Activated CD4-positive, alpha-beta memory T cell treated with anti-CD3 and anti-CD28 coated beads for 36 hours (primary cell): ENCODE results near the gene TF. TPM values are rescaled to one million over a fixed set of nuclear protein-coding genes. Genes with fewer than 3 reads are reported as not detected.

ENCODE experiments used
- CTCF ChIA-PET: fragments of 350-600 bp; sonication (Branson Sonifier 250); formaldehyde crosslinking; loops from one replicate; lab custom pipeline; 2021; ENCODE audit warnings: antibody characterized with exemption, inconsistent platforms; lab: Charles Lee
- POLR2A ChIA-PET: fragments of 350-600 bp; sonication (Branson Sonifier 250); formaldehyde crosslinking; loops from one replicate; lab custom pipeline; 2021; ENCODE audit warnings: antibody characterized with exemption; lab: Charles Lee
- DNase-seq: peaks from one replicate; pipeline ENCODE4 v3.0.0-alpha.2; 2020
- H3K27ac Mint-ChIP-seq: one replicate; pipeline ENCODE4 v1.8.0; 2021; ENCODE audit warnings: mixed read lengths
- H3K27me3 Mint-ChIP-seq: one replicate; pipeline ENCODE4 v1.8.0; 2021; ENCODE audit warnings: mixed read lengths
- H3K36me3 Mint-ChIP-seq: one replicate; pipeline ENCODE4 v1.8.0; 2021; ENCODE audit warnings: mixed read lengths
- H3K4me1 Mint-ChIP-seq: one replicate; pipeline ENCODE4 v1.8.0; 2021; ENCODE audit warnings: low read depth, mixed read lengths
- H3K4me3 Mint-ChIP-seq: one replicate; pipeline ENCODE4 v1.8.0; 2021; ENCODE audit warnings: mild to moderate bottlenecking, mixed read lengths
- H3K9me3 Mint-ChIP-seq: one replicate; pipeline ENCODE4 v1.8.0; 2021; ENCODE audit warnings: mixed read lengths
- intact Hi-C: fragments of 100-400 bp; cut with micrococcal nuclease; formaldehyde crosslinking; loops from one replicate; pipeline ENCODE4 v1.15.1; 2023
- total RNA-seq, 2 experiments: library from RNA; stranded (reverse); gene quantifications; one replicate each; pipeline ENCODE4 v1.2.3, GENCODE V29; 2021

The TF gene
- total RNA-seq, 2 experiments from 2014 or later: 0.44 to 0.67 TPM

DNA sequence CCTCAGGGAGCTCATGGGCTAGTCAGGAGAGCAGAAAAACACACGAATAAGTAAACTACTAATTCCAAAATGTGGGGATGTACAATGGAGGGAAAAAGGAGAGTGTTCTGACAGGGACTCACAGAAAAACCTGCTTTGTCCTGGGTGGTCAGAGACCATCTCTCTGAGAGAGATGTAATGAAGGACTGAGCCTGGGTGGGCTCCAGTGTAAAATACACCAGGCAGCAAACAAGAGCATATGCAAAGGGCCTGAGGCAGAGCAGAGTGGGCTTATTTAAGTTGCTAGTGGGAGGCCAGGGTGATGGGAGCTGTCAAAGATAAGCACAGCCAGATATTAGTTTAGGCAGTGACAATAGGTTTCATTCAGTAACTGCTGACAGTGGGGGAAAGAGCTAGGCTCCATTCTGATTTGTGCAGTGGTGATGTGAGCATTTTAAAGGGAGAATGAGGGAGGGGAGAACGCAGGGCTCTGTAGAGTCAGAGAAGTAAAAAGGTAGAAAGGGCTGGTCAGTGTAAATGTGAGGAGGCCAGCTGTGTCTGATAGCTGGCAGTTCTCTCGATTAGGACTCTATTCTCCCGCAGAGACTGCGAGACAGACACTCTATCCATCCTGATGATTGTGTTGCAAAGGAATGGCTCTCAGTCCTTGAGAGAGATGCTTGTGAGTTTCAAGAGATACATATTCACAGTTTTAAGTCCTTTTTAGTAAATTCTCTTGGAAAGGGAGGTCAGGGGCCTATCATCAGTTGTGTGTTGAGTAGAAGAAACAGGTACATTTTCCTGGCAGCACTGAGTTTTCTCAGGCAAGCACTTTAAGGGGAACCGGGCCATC, 3.5 kb downstream of the TF start:
- H3K27ac Mint-ChIP-seq: no peak overlapping the region
- peaks cover 34% of the 10 kb centered on the region for H3K27me3 Mint-ChIP-seq
- DNase-seq: no peak
- no peaks in the 10 kb centered on the region for H3K36me3 Mint-ChIP-seq
- peaks cover 8% of the 10 kb centered on the region for H3K4me1 Mint-ChIP-seq
- no peak overlapping the region for H3K4me3 Mint-ChIP-seq
- POLR2A ChIA-PET: no interaction called here
- intact Hi-C loops: no loop called here
- CTCF ChIA-PET: no interaction called here
- H3K9me3 Mint-ChIP-seq: no peaks in the 10 kb centered on the region

DNA sequence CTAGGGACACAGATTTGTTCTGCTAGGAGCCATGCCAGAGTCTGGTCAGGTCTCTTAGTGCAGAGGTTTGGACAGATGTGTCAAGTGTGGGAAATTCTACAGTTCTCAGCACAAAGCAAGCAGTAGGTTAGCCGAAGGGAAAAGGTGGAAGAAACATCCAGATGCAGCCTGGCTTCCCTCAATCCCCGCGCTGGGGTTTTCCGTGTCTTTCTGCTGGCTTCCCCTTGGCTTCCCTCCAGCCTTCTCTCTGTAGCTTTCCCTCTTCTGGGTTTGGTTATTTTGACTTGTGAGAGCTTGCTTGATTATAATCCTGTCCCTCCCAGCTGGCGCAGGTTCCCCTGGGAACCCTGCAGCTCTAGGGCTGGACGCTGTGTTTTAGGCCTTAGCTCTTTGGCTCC, 4.1 kb downstream of the TF start:
- peaks cover 30% of the 10 kb centered on the region for H3K27me3 Mint-ChIP-seq
- CTCF ChIA-PET: no interaction called here
- POLR2A ChIA-PET: no interaction called here
- DNase-seq: no peak
- H3K4me3 Mint-ChIP-seq: no peak overlapping the region
- no peaks in the 10 kb centered on the region for H3K36me3 Mint-ChIP-seq
- intact Hi-C loops: no loop called here
- H3K9me3 Mint-ChIP-seq: no peaks in the 10 kb centered on the region
- no peak overlapping the region for H3K27ac Mint-ChIP-seq
- peaks cover 8% of the 10 kb centered on the region for H3K4me1 Mint-ChIP-seq

DNA sequence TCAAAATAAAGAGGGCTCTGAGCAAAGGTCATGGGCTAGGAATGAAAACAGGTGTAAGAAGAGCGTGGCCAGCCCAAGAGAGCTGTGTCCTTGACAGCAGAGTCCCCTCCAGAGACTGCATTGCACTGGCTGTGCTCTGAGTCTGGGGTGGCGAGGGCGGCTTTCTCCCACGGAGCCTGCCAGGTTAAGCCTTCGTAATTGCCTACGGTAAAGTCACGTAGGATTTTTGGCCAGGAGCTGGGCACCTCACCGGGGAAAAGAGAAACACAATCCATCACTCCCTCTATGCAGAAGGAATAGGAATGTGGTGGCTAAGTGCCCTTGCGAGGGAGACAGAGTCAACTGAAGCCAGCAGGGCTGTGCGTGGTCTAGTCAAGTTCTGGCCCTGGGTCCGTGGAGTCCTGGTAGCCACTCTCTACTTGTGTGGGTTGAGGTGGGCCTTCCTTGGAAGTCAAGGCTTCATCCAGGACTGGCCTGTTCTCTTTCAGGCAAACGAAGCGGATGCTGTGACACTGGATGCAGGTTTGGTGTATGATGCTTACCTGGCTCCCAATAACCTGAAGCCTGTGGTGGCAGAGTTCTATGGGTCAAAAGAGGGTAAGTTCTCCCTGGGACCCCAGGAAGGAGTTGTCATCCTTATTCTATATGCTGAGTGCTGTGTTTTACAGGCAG, 7.0 kb downstream of the TF start:
- no peaks in the 10 kb centered on the region for H3K4me1 Mint-ChIP-seq
- no peak for DNase-seq
- CTCF ChIA-PET: no interaction called here
- intact Hi-C loops: no loop called here
- no peaks in the 10 kb centered on the region for H3K36me3 Mint-ChIP-seq
- no peak overlapping the region for H3K27ac Mint-ChIP-seq
- no peaks in the 10 kb centered on the region for H3K9me3 Mint-ChIP-seq
- H3K27me3 Mint-ChIP-seq: peaks cover 8% of the 10 kb centered on the region
- H3K4me3 Mint-ChIP-seq: no peak overlapping the region
- POLR2A ChIA-PET: no interaction called here

DNA sequence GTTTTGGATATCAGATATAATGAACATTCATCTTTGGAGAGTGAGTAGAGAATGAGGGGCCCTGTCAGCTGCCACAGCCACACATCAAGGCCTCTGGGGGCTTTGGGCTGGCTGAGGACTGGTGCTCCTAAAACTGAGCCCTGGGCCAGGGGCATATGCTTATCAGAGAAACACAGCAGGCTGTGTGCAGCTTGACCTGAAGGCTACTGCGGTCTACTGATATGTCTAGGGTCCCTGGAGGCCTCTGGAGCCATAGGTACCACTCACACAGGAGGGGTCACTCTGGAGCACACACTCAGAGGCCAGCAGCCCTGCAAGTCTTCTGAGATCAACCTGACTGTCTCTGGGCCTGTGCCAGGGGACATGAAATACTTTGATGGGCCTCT, 7.6 kb downstream of the TF start:
- no peaks in the 10 kb centered on the region for H3K4me1 Mint-ChIP-seq
- no peak overlapping the region for H3K4me3 Mint-ChIP-seq
- no peaks in the 10 kb centered on the region for H3K36me3 Mint-ChIP-seq
- ChIA-PET POLR2A (no interaction called here), CTCF (no interaction called here)
- no peak for DNase-seq
- intact Hi-C loops: no loop called here
- H3K27ac Mint-ChIP-seq: no peak overlapping the region
- H3K9me3 Mint-ChIP-seq: no peaks in the 10 kb centered on the region
- peaks cover 6% of the 10 kb centered on the region for H3K27me3 Mint-ChIP-seq

DNA sequence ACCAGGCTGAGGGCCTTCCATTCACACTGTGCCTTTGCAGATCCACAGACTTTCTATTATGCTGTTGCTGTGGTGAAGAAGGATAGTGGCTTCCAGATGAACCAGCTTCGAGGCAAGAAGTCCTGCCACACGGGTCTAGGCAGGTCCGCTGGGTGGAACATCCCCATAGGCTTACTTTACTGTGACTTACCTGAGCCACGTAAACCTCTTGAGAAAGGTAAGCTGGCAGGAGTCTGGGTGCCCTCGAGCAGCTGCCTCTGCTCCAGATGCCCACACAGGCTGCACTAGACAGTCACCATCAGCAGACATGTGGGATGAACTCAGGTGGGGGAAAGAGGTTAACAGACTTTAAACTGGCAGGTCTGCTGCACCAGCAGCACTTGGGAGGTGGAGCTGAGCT, 8.3 kb downstream of the TF start:
- Mint-ChIP-seq H3K27ac (no peak overlapping the region), H3K9me3 (no peaks in the 10 kb centered on the region)

DNA sequence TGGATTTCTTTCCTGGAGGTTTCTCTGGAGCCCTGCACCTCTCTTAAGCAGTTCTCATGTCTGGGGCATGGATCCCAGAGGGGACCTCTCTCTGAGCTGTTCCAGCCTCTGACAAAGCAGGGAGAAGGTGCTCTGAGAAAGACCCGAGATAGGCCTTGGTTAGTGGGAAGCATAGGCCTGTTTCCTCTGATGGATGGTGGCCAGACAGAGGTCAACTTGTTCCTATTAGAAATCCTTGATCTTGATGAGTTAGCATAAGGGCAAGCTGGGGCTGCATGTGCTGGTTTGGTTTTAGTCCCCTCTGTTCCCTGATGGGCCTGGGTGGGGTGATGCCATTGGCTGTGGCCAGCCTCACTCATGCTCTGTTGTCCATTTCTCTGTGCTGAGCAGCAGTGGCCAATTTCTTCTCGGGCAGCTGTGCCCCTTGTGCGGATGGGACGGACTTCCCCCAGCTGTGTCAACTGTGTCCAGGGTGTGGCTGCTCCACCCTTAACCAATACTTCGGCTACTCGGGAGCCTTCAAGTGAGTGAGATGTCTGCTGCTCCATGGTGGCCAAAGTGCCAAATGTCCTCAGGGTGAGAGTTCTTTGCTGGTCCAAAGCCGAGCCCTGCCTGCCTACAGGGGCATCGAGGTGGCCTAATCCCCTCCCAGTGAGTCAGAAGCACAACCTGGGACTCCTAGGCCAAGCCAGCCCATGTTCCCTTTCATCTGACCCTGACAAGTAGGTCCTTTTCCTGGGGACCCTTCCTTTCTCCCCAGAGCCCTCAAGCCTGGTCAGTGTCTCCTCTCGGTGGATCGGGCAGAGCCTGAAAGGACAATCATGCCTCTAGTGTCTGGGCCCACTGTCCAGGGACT, 9.0 kb downstream of the TF start:
- POLR2A ChIA-PET: no interaction called here
- no peaks in the 10 kb centered on the region for H3K36me3 Mint-ChIP-seq
- CTCF ChIA-PET: no interaction called here
- intact Hi-C loops: no loop called here
- no peak overlapping the region for H3K4me3 Mint-ChIP-seq
- no peaks in the 10 kb centered on the region for H3K4me1 Mint-ChIP-seq
- no peaks in the 10 kb centered on the region for H3K9me3 Mint-ChIP-seq
- DNase-seq: no peak
- peaks cover 2% of the 10 kb centered on the region for H3K27me3 Mint-ChIP-seq
- H3K27ac Mint-ChIP-seq: no peak overlapping the region

More for the DNA sequence above, 8.3 kb downstream of the TF start:
- ChIA-PET POLR2A (no interaction called here), CTCF (no interaction called here)
- H3K4me3 Mint-ChIP-seq: no peak overlapping the region
- H3K36me3 Mint-ChIP-seq: no peaks in the 10 kb centered on the region
- DNase-seq: no peak
- H3K4me1 Mint-ChIP-seq: no peaks in the 10 kb centered on the region
- intact Hi-C loops: no loop called here
- peaks cover 2% of the 10 kb centered on the region for H3K27me3 Mint-ChIP-seq

DNA sequence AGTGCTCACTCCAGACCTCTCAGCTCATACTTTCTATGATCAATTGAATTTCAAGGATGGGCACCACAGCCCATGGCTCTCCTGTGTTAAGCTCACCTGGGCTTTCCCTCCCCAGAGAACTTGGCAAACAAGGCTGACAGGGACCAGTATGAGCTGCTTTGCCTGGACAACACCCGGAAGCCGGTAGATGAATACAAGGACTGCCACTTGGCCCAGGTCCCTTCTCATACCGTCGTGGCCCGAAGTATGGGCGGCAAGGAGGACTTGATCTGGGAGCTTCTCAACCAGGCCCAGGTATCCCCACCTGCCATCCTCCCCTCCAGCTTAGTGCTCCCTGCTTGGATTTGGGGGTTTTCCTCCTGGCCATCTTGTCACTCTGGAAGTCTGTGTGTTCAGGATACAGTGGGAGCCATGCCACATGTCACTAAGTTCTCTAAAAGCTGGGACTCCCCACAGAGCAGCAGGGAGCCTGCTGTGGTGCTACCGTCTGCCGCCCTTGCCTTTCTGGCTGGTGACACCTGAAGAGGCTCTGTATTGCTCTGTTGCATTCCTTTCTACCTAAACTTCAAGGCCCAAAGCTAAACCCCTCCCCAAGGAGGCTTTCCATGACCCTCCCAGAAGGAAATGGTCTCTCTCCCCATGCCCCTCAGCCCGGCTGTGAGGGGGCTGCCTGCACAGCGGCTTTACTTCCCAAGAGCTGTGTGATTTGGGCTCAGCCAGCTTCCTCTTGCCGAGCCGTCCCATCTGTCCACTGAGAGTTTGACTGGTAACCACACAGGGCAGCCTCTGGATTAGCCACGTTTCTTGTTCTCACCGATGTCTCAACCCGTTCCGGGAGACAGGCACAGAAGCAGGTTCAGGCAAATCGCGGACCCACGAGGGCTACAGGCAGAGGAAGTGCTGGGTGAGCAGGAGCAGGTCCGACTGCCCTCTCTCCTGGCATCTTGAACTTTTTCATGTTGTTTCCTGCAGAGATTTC, 10.8 kb downstream of the TF start:
- CTCF ChIA-PET: no interaction called here
- no peak overlapping the region for H3K4me3 Mint-ChIP-seq
- DNase-seq: no peak
- intact Hi-C loops: no loop called here
- H3K36me3 Mint-ChIP-seq: no peaks in the 10 kb centered on the region
- H3K9me3 Mint-ChIP-seq: no peaks in the 10 kb centered on the region
- no peak overlapping the region for H3K27ac Mint-ChIP-seq
- H3K27me3 Mint-ChIP-seq: peaks cover 2% of the 10 kb centered on the region
- POLR2A ChIA-PET: no interaction called here
- H3K4me1 Mint-ChIP-seq: no peaks in the 10 kb centered on the region

DNA sequence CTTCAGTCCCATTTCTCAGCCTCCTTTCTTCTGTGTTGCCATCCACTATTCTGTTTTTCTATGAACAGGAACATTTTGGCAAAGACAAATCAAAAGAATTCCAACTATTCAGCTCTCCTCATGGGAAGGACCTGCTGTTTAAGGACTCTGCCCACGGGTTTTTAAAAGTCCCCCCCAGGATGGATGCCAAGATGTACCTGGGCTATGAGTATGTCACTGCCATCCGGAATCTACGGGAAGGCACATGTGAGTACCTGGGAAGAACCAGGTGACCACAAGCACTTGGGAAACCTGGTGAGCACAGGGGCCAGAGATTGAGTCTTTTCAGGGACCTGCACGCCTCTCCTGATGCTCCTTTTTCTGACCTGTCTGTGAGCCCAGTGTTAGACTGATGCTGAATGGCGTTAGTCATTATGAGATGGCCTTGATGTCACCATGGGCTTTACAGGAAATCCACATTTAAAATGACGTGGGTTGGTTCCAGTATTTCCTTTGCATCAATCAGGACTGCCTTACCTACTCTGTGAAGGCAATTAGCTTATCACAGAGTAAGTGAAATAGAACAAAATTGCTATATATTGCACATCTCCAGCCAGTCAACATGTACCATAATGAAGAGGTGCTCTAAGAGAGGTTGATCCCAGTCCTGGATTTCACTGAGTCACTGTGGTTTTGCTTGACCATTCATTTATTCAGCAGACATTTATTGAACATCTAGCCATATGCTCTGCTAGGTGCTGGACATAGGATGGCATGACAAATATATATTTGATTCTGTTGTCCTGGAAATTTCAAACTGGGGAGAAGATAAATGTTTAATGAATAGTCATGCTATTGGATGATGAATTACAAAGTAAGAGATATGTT, 11.7 kb downstream of the TF start:
- Mint-ChIP-seq H3K4me3 (no peak overlapping the region), H3K36me3 (no peaks in the 10 kb centered on the region), H3K9me3 (no peaks in the 10 kb centered on the region), H3K4me1 (no peaks in the 10 kb centered on the region), H3K27ac (no peak overlapping the region), H3K27me3 (peaks cover 2% of the 10 kb centered on the region)
- intact Hi-C loops: no loop called here
- no peak for DNase-seq
- CTCF ChIA-PET: no interaction called here
- POLR2A ChIA-PET: no interaction called here

DNA sequence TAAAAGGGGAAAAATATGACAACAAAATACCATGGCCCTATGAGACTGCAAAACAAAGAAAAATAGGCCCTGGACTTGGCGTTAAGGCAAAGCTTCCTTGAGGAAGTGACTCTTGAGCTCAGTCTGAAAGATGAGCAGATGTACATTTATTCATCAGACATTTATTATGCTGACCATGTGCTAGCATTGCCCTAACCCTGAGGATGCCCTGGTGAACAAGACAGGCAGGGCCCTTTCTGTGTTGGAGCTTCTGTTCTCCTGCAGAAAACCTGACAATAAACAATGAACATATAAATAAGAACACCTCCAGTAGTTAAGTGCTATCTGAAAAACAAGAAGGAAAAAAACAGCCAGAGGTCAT, 12.4 kb downstream of the TF start:
- no peak for DNase-seq
- Mint-ChIP-seq H3K36me3 (no peaks in the 10 kb centered on the region), H3K4me1 (no peaks in the 10 kb centered on the region), H3K27ac (no peak overlapping the region), H3K9me3 (no peaks in the 10 kb centered on the region), H3K27me3 (peaks cover 3% of the 10 kb centered on the region), H3K4me3 (no peak overlapping the region)
- intact Hi-C loops: no loop called here
- CTCF ChIA-PET: no interaction called here
- POLR2A ChIA-PET: no interaction called here

DNA sequence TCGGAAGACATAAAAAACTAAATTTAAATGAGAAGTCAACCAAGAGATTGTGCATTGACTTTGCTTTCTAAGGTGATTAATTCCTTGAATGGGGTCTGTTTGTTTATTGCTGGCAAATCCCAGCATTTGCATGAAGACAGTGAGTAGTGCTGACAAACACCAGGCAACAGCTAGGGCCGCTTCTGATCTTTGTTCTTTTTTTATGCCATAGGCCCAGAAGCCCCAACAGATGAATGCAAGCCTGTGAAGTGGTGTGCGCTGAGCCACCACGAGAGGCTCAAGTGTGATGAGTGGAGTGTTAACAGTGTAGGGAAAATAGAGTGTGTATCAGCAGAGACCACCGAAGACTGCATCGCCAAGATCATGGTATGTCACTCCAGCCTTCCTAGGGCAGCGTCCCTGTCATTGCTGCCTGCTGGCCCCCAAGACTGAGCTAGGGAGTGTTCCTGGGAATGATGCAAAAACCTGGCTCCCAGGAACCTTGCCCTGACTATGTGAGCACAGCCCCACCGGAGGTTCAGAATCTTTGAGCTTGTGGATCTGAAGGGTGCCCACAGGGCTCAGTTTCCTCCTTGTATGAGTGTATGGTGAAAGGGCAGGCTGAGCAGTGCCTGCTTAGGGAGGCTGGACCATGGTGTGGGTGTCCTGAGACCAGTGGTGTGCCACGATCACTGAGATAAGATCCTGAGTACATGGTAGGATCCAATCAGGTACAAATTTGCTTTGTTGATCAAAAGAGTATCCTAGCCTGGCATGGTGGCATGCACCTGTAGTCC, 13.0 kb downstream of the TF start:
- CTCF ChIA-PET: no interaction called here
- no peaks in the 10 kb centered on the region for H3K36me3 Mint-ChIP-seq
- no peaks in the 10 kb centered on the region for H3K9me3 Mint-ChIP-seq

More for the DNA sequence above, 13.0 kb downstream of the TF start:
- H3K4me1 Mint-ChIP-seq: no peaks in the 10 kb centered on the region
- H3K4me3 Mint-ChIP-seq: no peak overlapping the region
- peaks cover 3% of the 10 kb centered on the region for H3K27me3 Mint-ChIP-seq
- intact Hi-C loops: no loop called here
- H3K27ac Mint-ChIP-seq: no peak overlapping the region
- no peak for DNase-seq
- POLR2A ChIA-PET: no interaction called here
